Stomach (tissue), 4 donors: ENCODE data around the gene P2RX6.

Experiments used
- EP300 ChIP-seq: sonication (generic); formaldehyde crosslinking; IDR thresholded peaks from one replicate; pipeline ENCODE4 v1.6.1; 2017; ENCODE audit warnings: antibody characterized with exemption
- POLR2A ChIP-seq, 4 donors: fragments of 450-650 bp; IDR thresholded peaks; one replicate each; pipeline ENCODE4 v1.6.1; 2016; ENCODE audit warnings: antibody characterized with exemption in 4 of 4, control low read depth in 2 of 4, mild to moderate bottlenecking in 1 of 4, moderate library complexity in 1 of 4
- POLR2AphosphoS5 ChIP-seq, 3 donors: sonication (generic); formaldehyde crosslinking; IDR thresholded peaks; one replicate each; pipeline ENCODE4 v1.6.1; 2016; ENCODE audit warnings: antibody characterized with exemption in 3 of 3
- TF ChIP-seq, protein P1 (sequence below), 7 experiments: fragments of 450-650 bp in 4 of 7; fragments of 200-600 bp in 3 of 7; sonication (generic) in 3 of 7; IDR thresholded peaks; one replicate each; pipeline ENCODE4 v1.5.1; 2016 to 2019; ENCODE audit warnings: antibody characterized with exemption in 7 of 7, control low read depth in 2 of 7, mild to moderate bottlenecking in 1 of 7

DNA sequence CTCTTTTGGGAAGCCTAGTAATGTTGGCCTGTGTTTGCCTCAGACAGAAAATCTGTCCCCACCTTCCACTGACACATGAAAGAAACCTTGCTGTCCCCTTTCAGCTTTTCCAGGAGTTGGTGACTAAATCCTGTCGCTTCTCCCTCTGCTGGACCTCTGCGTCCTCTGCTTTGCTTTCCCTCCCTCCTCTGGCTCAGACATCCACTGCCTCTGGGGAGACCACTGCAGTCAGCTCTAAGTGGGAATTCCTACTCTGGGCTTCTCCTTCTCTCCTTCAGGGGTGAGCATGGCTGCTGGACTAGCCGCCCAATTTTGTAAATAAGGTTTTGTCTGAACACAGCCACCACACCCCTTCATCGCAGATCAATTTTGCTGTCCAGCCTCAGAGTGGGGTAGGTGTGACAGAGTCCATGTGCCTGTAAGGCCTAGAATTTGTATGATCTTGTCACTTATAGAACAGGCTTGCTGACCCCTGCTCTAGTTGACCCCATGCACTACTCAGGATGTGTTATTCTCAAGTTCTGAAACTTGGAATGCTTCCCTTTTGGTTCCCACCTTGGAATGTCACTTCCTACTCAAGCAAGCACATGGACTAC is 53.8 kb downstream of the P2RX6 start:
- TF ChIP-seq POLR2A (IDR thresholded peaks at IDR 0.05): no peak
- no peak for TF ChIP-seq EP300
- TF ChIP-seq, protein P1, sequence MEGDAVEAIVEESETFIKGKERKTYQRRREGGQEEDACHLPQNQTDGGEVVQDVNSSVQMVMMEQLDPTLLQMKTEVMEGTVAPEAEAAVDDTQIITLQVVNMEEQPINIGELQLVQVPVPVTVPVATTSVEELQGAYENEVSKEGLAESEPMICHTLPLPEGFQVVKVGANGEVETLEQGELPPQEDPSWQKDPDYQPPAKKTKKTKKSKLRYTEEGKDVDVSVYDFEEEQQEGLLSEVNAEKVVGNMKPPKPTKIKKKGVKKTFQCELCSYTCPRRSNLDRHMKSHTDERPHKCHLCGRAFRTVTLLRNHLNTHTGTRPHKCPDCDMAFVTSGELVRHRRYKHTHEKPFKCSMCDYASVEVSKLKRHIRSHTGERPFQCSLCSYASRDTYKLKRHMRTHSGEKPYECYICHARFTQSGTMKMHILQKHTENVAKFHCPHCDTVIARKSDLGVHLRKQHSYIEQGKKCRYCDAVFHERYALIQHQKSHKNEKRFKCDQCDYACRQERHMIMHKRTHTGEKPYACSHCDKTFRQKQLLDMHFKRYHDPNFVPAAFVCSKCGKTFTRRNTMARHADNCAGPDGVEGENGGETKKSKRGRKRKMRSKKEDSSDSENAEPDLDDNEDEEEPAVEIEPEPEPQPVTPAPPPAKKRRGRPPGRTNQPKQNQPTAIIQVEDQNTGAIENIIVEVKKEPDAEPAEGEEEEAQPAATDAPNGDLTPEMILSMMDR (IDR thresholded peaks at IDR 0.05): no peak
- no peak for TF ChIP-seq POLR2AphosphoS5 (IDR thresholded peaks at IDR 0.05)
